ENCODE data around the gene HCN2. TPM values are rescaled to one million over a fixed set of nuclear protein-coding genes. Genes with fewer than 3 reads are reported as not detected.
A peak's percentile ranks its signal among the peaks of the same experiment; 100 is the strongest.

Gene HCN2
- polyA plus RNA-seq, 1 of the 3 experiments (the other 2 are of a cell fraction): 5.6 TPM

DNA sequence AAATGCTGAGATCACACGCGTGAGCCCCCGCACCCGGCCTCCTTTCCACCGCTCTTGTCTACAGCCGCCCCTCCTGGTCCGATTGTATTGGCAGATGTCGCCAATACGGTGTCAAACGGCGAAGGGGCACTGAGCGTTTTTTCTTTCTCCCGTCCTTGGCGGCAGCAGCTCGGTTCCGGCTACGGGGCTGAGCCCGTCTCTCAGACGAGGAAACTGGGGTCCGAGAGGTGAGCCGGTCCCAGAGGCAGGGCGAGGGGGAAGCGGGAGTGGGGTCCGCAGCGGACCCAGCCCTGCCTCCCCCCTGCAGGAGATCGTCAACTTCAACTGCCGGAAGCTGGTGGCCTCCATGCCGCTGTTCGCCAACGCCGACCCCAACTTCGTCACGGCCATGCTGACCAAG is 23.3 kb downstream of the HCN2 start:
- Histone ChIP-seq H3F3A (replicated peaks; ENCODE audit: insufficient read depth) (peaks cover 19% of the 10 kb centered on the region), H3K4me2 (no peak overlapping the region), H3K27me3 (ENCODE audit: insufficient read depth) (no peaks in the 10 kb centered on the region), H3K4me1 (ENCODE audit: control insufficient read depth in 1 of 2, insufficient read depth in 2 of 2, low read depth in 1 of 2, low read length in 1 of 2) (peaks cover 5 to 33% of the 10 kb centered on the region in 2 experiments; a peak in 3 of 4 replicates), H3K4me3 (ENCODE audit: low read depth in 2 of 2, low read length in 1 of 2) (no peak overlapping the region), H2AFZ (ENCODE audit: low read depth) (no peak overlapping the region), H3K9me3 (no peaks in the 10 kb centered on the region), H3K27ac (ENCODE audit: low read depth in 2 of 2, low read length in 1 of 2) (no peak overlapping the region), H3K79me2 (ENCODE audit: insufficient read depth) (no peaks in the 10 kb centered on the region), H3K9me2 (no peaks in the 10 kb centered on the region), H3K36me3 (replicated peaks in 1 of 2; ENCODE audit: control insufficient read depth in 1 of 2, insufficient read depth in 2 of 2, low read length in 1 of 2) (peaks cover 0 to 15% of the 10 kb centered on the region in 2 experiments), H4K20me1 (ENCODE audit: insufficient read depth) (no peaks in the 10 kb centered on the region), H3K9ac (no peak overlapping the region)
- ChIA-PET POLR2A (no interaction called here), CTCF (interaction anchor here (0.8 to 2.4 kb wide), 3 partner anchors 16 to 28 kb away, joined by 4 to 8 read pairs (median 4); no protein-coding TSS in a partner anchor)
- no peak for DNase-seq
- WGBS (ENCODE audit: low lambda C conversion rate): 94% methylated on average over 28 of the region's 33 CpGs
- no peak for TF ChIP-seq RAD21 (IDR thresholded peaks at IDR 0.05; ENCODE audit: low read length)
- TF ChIP-seq, protein P1, sequence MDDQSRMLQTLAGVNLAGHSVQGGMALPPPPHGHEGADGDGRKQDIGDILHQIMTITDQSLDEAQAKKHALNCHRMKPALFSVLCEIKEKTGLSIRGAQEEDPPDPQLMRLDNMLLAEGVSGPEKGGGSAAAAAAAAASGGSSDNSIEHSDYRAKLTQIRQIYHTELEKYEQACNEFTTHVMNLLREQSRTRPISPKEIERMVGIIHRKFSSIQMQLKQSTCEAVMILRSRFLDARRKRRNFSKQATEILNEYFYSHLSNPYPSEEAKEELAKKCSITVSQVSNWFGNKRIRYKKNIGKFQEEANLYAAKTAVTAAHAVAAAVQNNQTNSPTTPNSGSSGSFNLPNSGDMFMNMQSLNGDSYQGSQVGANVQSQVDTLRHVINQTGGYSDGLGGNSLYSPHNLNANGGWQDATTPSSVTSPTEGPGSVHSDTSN (IDR thresholded peaks at IDR 0.05): no peak

DNA sequence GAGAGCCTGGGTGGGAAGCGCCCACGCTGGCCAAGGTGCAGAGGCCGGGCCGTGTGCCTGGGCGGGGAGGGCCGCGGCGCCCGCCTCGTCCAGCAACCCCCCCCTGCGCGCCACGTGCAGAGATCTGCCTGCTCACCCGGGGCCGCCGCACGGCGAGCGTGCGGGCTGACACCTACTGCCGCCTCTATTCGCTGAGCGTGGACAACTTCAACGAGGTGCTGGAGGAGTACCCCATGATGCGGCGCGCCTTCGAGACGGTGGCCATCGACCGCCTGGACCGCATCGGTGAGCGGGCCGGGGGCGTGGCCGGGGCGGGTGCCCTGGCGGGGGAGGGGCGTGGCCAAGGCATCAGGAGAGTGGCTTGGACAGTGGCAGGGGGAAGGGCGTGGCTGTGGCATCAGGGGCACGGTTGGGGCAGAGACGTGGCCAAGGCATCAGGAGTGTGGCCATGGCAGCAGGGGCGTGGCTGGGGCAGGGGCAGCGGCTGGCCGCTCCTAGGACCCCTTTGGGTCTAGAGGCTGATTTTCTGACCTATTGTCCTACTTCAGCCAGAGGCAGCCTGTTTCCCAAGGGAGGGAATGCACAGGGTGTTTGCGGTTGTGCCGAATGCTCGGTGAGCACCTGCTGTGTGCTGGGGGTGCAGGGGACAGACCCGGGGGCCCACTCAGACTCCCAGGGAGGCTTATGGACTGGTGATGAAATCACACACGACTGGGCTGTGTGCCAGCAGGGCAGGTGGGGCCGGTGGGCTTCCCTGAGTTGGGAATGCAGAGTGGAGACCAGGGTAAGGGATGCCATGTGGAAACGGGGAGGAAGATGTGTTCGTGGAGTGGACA is 24.3 kb downstream of the HCN2 start:
- peaks cover 5 to 25% of the 10 kb centered on the region in 2 experiments; a peak in 3 of 4 replicates for H3K4me1 ChIP-seq (ENCODE audit: control insufficient read depth in 1 of 2, insufficient read depth in 2 of 2, low read depth in 1 of 2, low read length in 1 of 2)
- H3K9me3 ChIP-seq: no peaks in the 10 kb centered on the region
- ChIA-PET CTCF (no interaction called here), POLR2A (no interaction called here)
- H3K4me2 ChIP-seq: no peak overlapping the region
- no peak overlapping the region for H3K27ac ChIP-seq (ENCODE audit: low read depth in 2 of 2, low read length in 1 of 2)
- H3K9me2 ChIP-seq: no peaks in the 10 kb centered on the region
- no peaks in the 10 kb centered on the region for H4K20me1 ChIP-seq (ENCODE audit: insufficient read depth)
- 90% methylated on average over 28 of the region's 54 CpGs for WGBS (ENCODE audit: low lambda C conversion rate)
- peak; percentile 53 for DNase-seq
- TF ChIP-seq SMC3 (IDR thresholded peaks at IDR 0.05; ENCODE audit: low read depth, low read length): no peak
- TF ChIP-seq FOXJ3 (CRISPR knock-in tag; IDR thresholded peaks at IDR 0.05): no peak
- TF ChIP-seq EP300 (IDR thresholded peaks at IDR 0.05; ENCODE audit: borderline replicate concordance in 1 of 2, low read depth in 1 of 2, low read length in 1 of 2): no peak
- TF ChIP-seq EZH2phosphoT487 (IDR thresholded peaks at IDR 0.05; ENCODE audit: borderline replicate concordance, low read depth): no peak
- no peak for TF ChIP-seq TAF1 (IDR thresholded peaks at IDR 0.05; ENCODE audit: borderline replicate concordance, low read depth, low read length)
- no peak for TF ChIP-seq JUND (IDR thresholded peaks at IDR 0.05)
- TF ChIP-seq, protein P1 (IDR thresholded peaks at IDR 0.05): no peak
- TF ChIP-seq NRF1 (IDR thresholded peaks at IDR 0.05; ENCODE audit: low read depth, low read length): no peak
- no peak for TF ChIP-seq MXI1 (IDR thresholded peaks at IDR 0.05; ENCODE audit: low read depth, low read length)
- no peak for TF ChIP-seq GATA2 (CRISPR knock-in tag; IDR thresholded peaks at IDR 0.05)
- TF ChIP-seq SIN3A (IDR thresholded peaks at IDR 0.05; ENCODE audit: borderline replicate concordance, low read depth, low read length): no peak
- no peak for TF ChIP-seq FOXM1 (IDR thresholded peaks at IDR 0.05; ENCODE audit: low read depth)
- no peak for TF ChIP-seq GABPA (IDR thresholded peaks at IDR 0.05; ENCODE audit: low read depth)
- TF ChIP-seq FOSL2 (IDR thresholded peaks at IDR 0.05; ENCODE audit: borderline replicate concordance, low read depth): no peak
- TF ChIP-seq RCOR1 (IDR thresholded peaks at IDR 0.05; ENCODE audit: low read length): no peak
- no peak for TF ChIP-seq POLR2AphosphoS5 (IDR thresholded peaks at IDR 0.05; ENCODE audit: low read depth, low read length)
- TF ChIP-seq MEF2A (IDR thresholded peaks at IDR 0.05; ENCODE audit: borderline replicate concordance, low read depth): no peak
- H3K4me3 ChIP-seq (ENCODE audit: low read depth in 2 of 2, low read length in 1 of 2): no peak overlapping the region
- H3K36me3 ChIP-seq (replicated peaks in 1 of 2; ENCODE audit: control insufficient read depth in 1 of 2, insufficient read depth in 2 of 2, low read length in 1 of 2): peaks cover 0 to 25% of the 10 kb centered on the region in 2 experiments
- no peaks in the 10 kb centered on the region for H3K27me3 ChIP-seq (ENCODE audit: insufficient read depth)
- no peaks in the 10 kb centered on the region for H3K79me2 ChIP-seq (ENCODE audit: insufficient read depth)
- no peak overlapping the region for H2AFZ ChIP-seq (ENCODE audit: low read depth)
- H3K9ac ChIP-seq: no peak overlapping the region
- H3F3A ChIP-seq (replicated peaks; ENCODE audit: insufficient read depth): peaks cover 19% of the 10 kb centered on the region
